Prostate gland (tissue), 2 donors: ENCODE measurements around the gene MAP3K8.

Experiments
- CTCF ChIP-seq, 4 experiments: fragments of 200-600 bp in 2 of 4; fragments of 450-650 bp in 2 of 4; sonication (generic) in 2 of 4; IDR thresholded peaks; 1 replicate in 3 of 4; 2 replicates in 1 of 4; pipeline ENCODE4 v1.5.1; 2016 to 2019; ENCODE audit warnings: antibody characterized with exemption in 4 of 4, mild to moderate bottlenecking in 2 of 4, moderate library complexity in 2 of 4
- POLR2A ChIP-seq: fragments of 450-650 bp; IDR thresholded peaks from one replicate; pipeline ENCODE4 v1.6.1; 2016; ENCODE audit warnings: antibody characterized with exemption, mild to moderate bottlenecking
- POLR2AphosphoS5 ChIP-seq: sonication (generic); formaldehyde crosslinking; IDR thresholded peaks from one replicate; pipeline ENCODE4 v1.6.1; 2017; ENCODE audit warnings: antibody characterized with exemption

- peak; percentile 63 to 82 (median 80) for TF ChIP-seq CTCF (IDR thresholded peaks at IDR 0.05)
- TF ChIP-seq POLR2AphosphoS5 = no peak
- no peak for TF ChIP-seq POLR2A
Observed at GRCh38 chr10:30392564-30392990, 41.4 kb upstream of the MAP3K8 start.
